ENCODE measurements around the gene KIF7.

KIF7 gene

GRCh38 chr15:89593018-89593417 is 62.2 kb downstream of the KIF7 start:
- H2AK5ac ChIP-seq (ENCODE audit: low read length, severe bottlenecking): no peak overlapping the region
- no peak overlapping the region for H2BK12ac ChIP-seq (ENCODE audit: low read length in 2 of 2)
- no peak overlapping the region for H4K91ac ChIP-seq (ENCODE audit: low read length)
- H3K9me3 ChIP-seq (ENCODE audit: control insufficient read depth, low read length): no peaks in the 10 kb centered on the region
- no peak overlapping the region for H3K4me2 ChIP-seq (ENCODE audit: low read length, poor library complexity, severe bottlenecking)
- H2BK120ac ChIP-seq (ENCODE audit: low read depth, low read length): no peak overlapping the region
- H2BK15ac ChIP-seq (ENCODE audit: low read depth, poor library complexity, severe bottlenecking): peak overlapping the region; percentile 44
- no peak overlapping the region for H3K4ac ChIP-seq (ENCODE audit: low read depth in 1 of 2, low read length in 2 of 2)
- DNase-seq: no peak
- H3K23ac ChIP-seq (ENCODE audit: low read length in 2 of 2): no peak overlapping the region
- no peak overlapping the region for H2BK5ac ChIP-seq (ENCODE audit: low read depth, low read length, poor library complexity, severe bottlenecking)
- H3K4me1 ChIP-seq (ENCODE audit: control insufficient read depth, insufficient read depth, low read depth, low read length): peaks cover 3% of the 10 kb centered on the region
- H3K79me1 ChIP-seq (replicated peaks; ENCODE audit: low read length, poor library complexity, severe bottlenecking): peaks cover 17% of the 10 kb centered on the region
- WGBS: 100% methylated on average over 2 of the region's 4 CpGs
- no peaks in the 10 kb centered on the region for H3K27me3 ChIP-seq (ENCODE audit: control insufficient read depth in 1 of 2, insufficient read depth in 1 of 2, low read length in 2 of 2)
- no peak overlapping the region for H3K4me3 ChIP-seq (ENCODE audit: insufficient read depth in 1 of 2, low read depth in 1 of 2, low read length in 2 of 2)
- H4K8ac ChIP-seq (ENCODE audit: low read length): no peak overlapping the region
- H3K36me3 ChIP-seq (ENCODE audit: control insufficient read depth in 1 of 2, insufficient read depth in 2 of 2, low read depth in 1 of 2, low read length in 2 of 2): peaks cover 9 to 10% of the 10 kb centered on the region in 2 experiments
- H3K18ac ChIP-seq (ENCODE audit: low read depth in 1 of 2, low read length in 2 of 2): no peak overlapping the region
- H3K27ac ChIP-seq (ENCODE audit: low read length, poor library complexity, severe bottlenecking): no peak overlapping the region
- no peak overlapping the region for H2AFZ ChIP-seq (ENCODE audit: low read depth, low read length)
- no peak overlapping the region for H3K9ac ChIP-seq (ENCODE audit: low read length)
- no peak overlapping the region for H3K14ac ChIP-seq (ENCODE audit: low read length in 2 of 2)

- no peak overlapping the region for H2AK5ac ChIP-seq (ENCODE audit: low read length, severe bottlenecking)
- H3K4me2 ChIP-seq (ENCODE audit: low read length, poor library complexity, severe bottlenecking): no peak overlapping the region
- no peak overlapping the region for H2BK5ac ChIP-seq (ENCODE audit: low read depth, low read length, poor library complexity, severe bottlenecking)
- H3K23ac ChIP-seq (ENCODE audit: low read length in 2 of 2): no peak overlapping the region
- H3K79me1 ChIP-seq (replicated peaks; ENCODE audit: low read length, poor library complexity, severe bottlenecking): peaks cover 24% of the 10 kb centered on the region
- no peak overlapping the region for H3K9ac ChIP-seq (ENCODE audit: low read length)
- H3K27me3 ChIP-seq (ENCODE audit: control insufficient read depth in 1 of 2, insufficient read depth in 1 of 2, low read length in 2 of 2): no peaks in the 10 kb centered on the region
- H2BK120ac ChIP-seq (ENCODE audit: low read depth, low read length): no peak overlapping the region
- H2BK15ac ChIP-seq (ENCODE audit: low read depth, poor library complexity, severe bottlenecking): no peak overlapping the region
- H2BK12ac ChIP-seq (ENCODE audit: low read length in 2 of 2): no peak overlapping the region
- H3K14ac ChIP-seq (ENCODE audit: low read length in 2 of 2): no peak overlapping the region
- no peak overlapping the region for H3K4ac ChIP-seq (ENCODE audit: low read depth in 1 of 2, low read length in 2 of 2)
- H4K8ac ChIP-seq (ENCODE audit: low read length): no peak overlapping the region
- no peak overlapping the region for H2AFZ ChIP-seq (ENCODE audit: low read depth, low read length)
- peaks cover 3% of the 10 kb centered on the region for H3K4me1 ChIP-seq (ENCODE audit: control insufficient read depth, insufficient read depth, low read depth, low read length)
- H4K91ac ChIP-seq (ENCODE audit: low read length): no peak overlapping the region
- no peak overlapping the region for H3K18ac ChIP-seq (ENCODE audit: low read depth in 1 of 2, low read length in 2 of 2)
- no peak overlapping the region for H3K27ac ChIP-seq (ENCODE audit: low read length, poor library complexity, severe bottlenecking)
- WGBS: 95% methylated on average over 2 of the region's 5 CpGs
- DNase-seq: no peak
- H3K36me3 ChIP-seq (ENCODE audit: control insufficient read depth in 1 of 2, insufficient read depth in 2 of 2, low read depth in 1 of 2, low read length in 2 of 2): peaks cover 9 to 10% of the 10 kb centered on the region in 2 experiments
- no peak overlapping the region for H3K4me3 ChIP-seq (ENCODE audit: insufficient read depth in 1 of 2, low read depth in 1 of 2, low read length in 2 of 2)
- no peaks in the 10 kb centered on the region for H3K9me3 ChIP-seq (ENCODE audit: control insufficient read depth, low read length)
These were observed 63.4 kb downstream of the KIF7 start for GRCh38 chr15:89591834-89592233.

GRCh38 chr15:89587955-89588354 is 67.3 kb downstream of the KIF7 start:
- Histone ChIP-seq H3K23ac (ENCODE audit: low read length in 2 of 2) (no peak overlapping the region), H3K36me3 (ENCODE audit: control insufficient read depth in 1 of 2, insufficient read depth in 2 of 2, low read depth in 1 of 2, low read length in 2 of 2) (peaks cover 9 to 11% of the 10 kb centered on the region in 2 experiments), H3K18ac (ENCODE audit: low read depth in 1 of 2, low read length in 2 of 2) (peak overlapping the region in 1 of 2 experiments; percentile 62), H2BK15ac (ENCODE audit: low read depth, poor library complexity, severe bottlenecking) (no peak overlapping the region), H3K4me2 (ENCODE audit: low read length, poor library complexity, severe bottlenecking) (no peak overlapping the region), H3K14ac (ENCODE audit: low read length in 2 of 2) (no peak overlapping the region), H2BK12ac (ENCODE audit: low read length in 2 of 2) (no peak overlapping the region), H3K4ac (ENCODE audit: low read depth in 1 of 2, low read length in 2 of 2) (no peak overlapping the region), H4K91ac (ENCODE audit: low read length) (peak overlapping the region; percentile 59), H2AFZ (ENCODE audit: low read depth, low read length) (peak overlapping the region; percentile 3), H4K8ac (ENCODE audit: low read length) (peak overlapping the region; percentile 93), H3K4me3 (ENCODE audit: insufficient read depth in 1 of 2, low read depth in 1 of 2, low read length in 2 of 2) (no peak overlapping the region), H2AK5ac (ENCODE audit: low read length, severe bottlenecking) (no peak overlapping the region), H3K4me1 (ENCODE audit: control insufficient read depth, insufficient read depth, low read depth, low read length) (peaks cover 3% of the 10 kb centered on the region), H2BK5ac (ENCODE audit: low read depth, low read length, poor library complexity, severe bottlenecking) (no peak overlapping the region), H2BK120ac (ENCODE audit: low read depth, low read length) (peak overlapping the region; percentile 80), H3K27me3 (ENCODE audit: control insufficient read depth in 1 of 2, insufficient read depth in 1 of 2, low read length in 2 of 2) (no peaks in the 10 kb centered on the region), H3K9ac (ENCODE audit: low read length) (no peak overlapping the region), H3K27ac (ENCODE audit: low read length, poor library complexity, severe bottlenecking) (no peak overlapping the region), H3K9me3 (ENCODE audit: control insufficient read depth, low read length) (no peaks in the 10 kb centered on the region), H3K79me1 (replicated peaks; ENCODE audit: low read length, poor library complexity, severe bottlenecking) (peaks cover 23% of the 10 kb centered on the region)
- peak; percentile 33 for DNase-seq
- 27% methylated on average over 4 of the region's 4 CpGs for WGBS

DNA sequence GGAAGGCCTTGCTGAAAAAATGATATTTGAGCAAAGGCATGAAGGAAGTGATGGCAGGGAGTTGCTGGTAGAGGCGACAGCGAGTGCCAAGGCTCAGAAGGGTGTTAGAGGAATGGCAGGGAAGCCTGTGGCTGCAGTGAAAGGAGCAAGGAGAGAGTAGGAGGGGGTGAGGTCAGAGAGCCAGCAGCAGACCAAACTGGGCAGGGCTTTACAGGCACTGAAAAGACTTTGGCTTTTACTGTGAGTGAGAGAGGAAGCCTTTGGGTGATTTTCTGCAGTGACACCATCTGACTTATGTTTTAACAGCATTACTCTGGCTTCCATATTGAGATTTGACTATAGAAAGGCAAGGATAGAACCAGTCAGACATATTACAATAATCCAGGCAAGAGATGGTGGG is 68.6 kb downstream of the KIF7 start:
- no peak overlapping the region for H3K4me3 ChIP-seq (ENCODE audit: insufficient read depth in 1 of 2, low read depth in 1 of 2, low read length in 2 of 2)
- no peak overlapping the region for H4K91ac ChIP-seq (ENCODE audit: low read length)
- H2BK12ac ChIP-seq (ENCODE audit: low read length in 2 of 2): no peak overlapping the region
- no peak for DNase-seq
- H3K4me1 ChIP-seq (ENCODE audit: control insufficient read depth, insufficient read depth, low read depth, low read length): peaks cover 3% of the 10 kb centered on the region
- H3K14ac ChIP-seq (ENCODE audit: low read length in 2 of 2): no peak overlapping the region
- no peak overlapping the region for H2BK120ac ChIP-seq (ENCODE audit: low read depth, low read length)
- no peak overlapping the region for H3K23ac ChIP-seq (ENCODE audit: low read length in 2 of 2)
- peak overlapping the region in 1 of 2 experiments; percentile 73 for H3K4ac ChIP-seq (ENCODE audit: low read depth in 1 of 2, low read length in 2 of 2)
- peaks cover 25% of the 10 kb centered on the region for H3K79me1 ChIP-seq (replicated peaks; ENCODE audit: low read length, poor library complexity, severe bottlenecking)
- H2AFZ ChIP-seq (ENCODE audit: low read depth, low read length): no peak overlapping the region
- 100% methylated on average over 2 of the region's 2 CpGs for WGBS
- no peak overlapping the region for H3K9ac ChIP-seq (ENCODE audit: low read length)
- no peaks in the 10 kb centered on the region for H3K9me3 ChIP-seq (ENCODE audit: control insufficient read depth, low read length)
- no peak overlapping the region for H2AK5ac ChIP-seq (ENCODE audit: low read length, severe bottlenecking)
- no peaks in the 10 kb centered on the region for H3K27me3 ChIP-seq (ENCODE audit: control insufficient read depth in 1 of 2, insufficient read depth in 1 of 2, low read length in 2 of 2)
- no peak overlapping the region for H2BK5ac ChIP-seq (ENCODE audit: low read depth, low read length, poor library complexity, severe bottlenecking)
- H3K18ac ChIP-seq (ENCODE audit: low read depth in 1 of 2, low read length in 2 of 2): peak overlapping the region in 1 of 2 experiments; percentile 11
- no peak overlapping the region for H2BK15ac ChIP-seq (ENCODE audit: low read depth, poor library complexity, severe bottlenecking)
- no peak overlapping the region for H3K27ac ChIP-seq (ENCODE audit: low read length, poor library complexity, severe bottlenecking)
- H3K36me3 ChIP-seq (ENCODE audit: control insufficient read depth in 1 of 2, insufficient read depth in 2 of 2, low read depth in 1 of 2, low read length in 2 of 2): peaks cover 9 to 15% of the 10 kb centered on the region in 2 experiments
- peak overlapping the region; percentile 72 for H4K8ac ChIP-seq (ENCODE audit: low read length)
- H3K4me2 ChIP-seq (ENCODE audit: low read length, poor library complexity, severe bottlenecking): no peak overlapping the region
